ENCODE data around the gene SMC3. TPM values are rescaled to one million over a fixed set of nuclear protein-coding genes. Genes with fewer than 3 reads are reported as not detected.
A peak's percentile ranks its signal among the peaks of the same experiment; 100 is the strongest.

Gene SMC3
- total and polyA plus RNA-seq, 2 of the 13 experiments (the other 11 are each of a cell fraction or from before 2014, with no cell fraction given) = 11.7 to 48.0 TPM

- TF ChIP-seq MAFF (IDR thresholded peaks at IDR 0.05; ENCODE audit: low read depth, low read length) (no peak), MXI1 (IDR thresholded peaks at IDR 0.05; ENCODE audit: borderline replicate concordance, low read depth, low read length) (peak; percentile 94), ZBTB20 (CRISPR knock-in tag; IDR thresholded peaks at IDR 0.05; ENCODE audit: borderline replicate concordance, low read depth) (no peak), ZNF747 (CRISPR knock-in tag; IDR thresholded peaks at IDR 0.05; ENCODE audit: borderline replicate concordance) (no peak), SIX1 (CRISPR knock-in tag; IDR thresholded peaks at IDR 0.05; ENCODE audit: borderline replicate concordance) (0 out of 2 replicates have a peak, but pooled peaks have one; percentile 20), CSRNP2 (CRISPR knock-in tag; conservative IDR thresholded peaks at IDR 0.05; ENCODE audit: low read depth) (peak; percentile 67; the same call in 1 of the 2 replicates), HOXA7 (CRISPR knock-in tag; IDR thresholded peaks at IDR 0.05) (no peak), SNAPC4 (CRISPR knock-in tag; IDR thresholded peaks at IDR 0.05) (peak; percentile 22; the same call in 1 of the 2 replicates), ZNF563 (CRISPR knock-in tag; IDR thresholded peaks at IDR 0.05) (peak; percentile 60; the same call in 1 of the 2 replicates), SP2 (CRISPR knock-in tag; IDR thresholded peaks at IDR 0.05) (no peak), HNRNPLL (IDR thresholded peaks at IDR 0.05; ENCODE audit: low read depth, low read length, poor library complexity, severe bottlenecking) (peak; percentile 43), ZMYM3 (CRISPR knock-in tag; IDR thresholded peaks at IDR 0.05) (no peak), SOX6 (IDR thresholded peaks at IDR 0.05) (no peak), SOX6 (CRISPR knock-in tag; IDR thresholded peaks at IDR 0.05) (peak; percentile 62), ZSCAN30 (CRISPR knock-in tag; IDR thresholded peaks at IDR 0.05) (no peak), GPBP1L1 (CRISPR knock-in tag; IDR thresholded peaks at IDR 0.05) (no peak), ATF5 (CRISPR knock-in tag; IDR thresholded peaks at IDR 0.05; ENCODE audit: low read depth) (0 out of 2 replicates have a peak, but pooled peaks have one; percentile 68), GFI1 (CRISPR knock-in tag; IDR thresholded peaks at IDR 0.05; ENCODE audit: borderline replicate concordance) (no peak), MLLT10 (CRISPR knock-in tag; IDR thresholded peaks at IDR 0.05) (no peak), BCL6 (CRISPR knock-in tag; IDR thresholded peaks at IDR 0.05) (peak; percentile 74), HNRNPL (IDR thresholded peaks at IDR 0.05; ENCODE audit: low read depth, low read length) (no peak)
Measured at GRCh38 chr10:110567201-110568054, at the start of gene SMC3 (continued).
